Measurements from ENCODE around the gene ASAP2.

Gene ASAP2

GRCh38 chr2:9403924-9404323 is 197.3 kb downstream of the ASAP2 start:
- ChIA-PET POLR2A (no interaction called here), CTCF (interaction anchor here (1.2 kb wide), 1 partner anchor 10 kb away, joined by 3 read pairs; no protein-coding TSS in a partner anchor)
- DNase-seq (ENCODE audit: low read depth, low spot score), result no peak
- TF ChIP-seq, protein P1, sequence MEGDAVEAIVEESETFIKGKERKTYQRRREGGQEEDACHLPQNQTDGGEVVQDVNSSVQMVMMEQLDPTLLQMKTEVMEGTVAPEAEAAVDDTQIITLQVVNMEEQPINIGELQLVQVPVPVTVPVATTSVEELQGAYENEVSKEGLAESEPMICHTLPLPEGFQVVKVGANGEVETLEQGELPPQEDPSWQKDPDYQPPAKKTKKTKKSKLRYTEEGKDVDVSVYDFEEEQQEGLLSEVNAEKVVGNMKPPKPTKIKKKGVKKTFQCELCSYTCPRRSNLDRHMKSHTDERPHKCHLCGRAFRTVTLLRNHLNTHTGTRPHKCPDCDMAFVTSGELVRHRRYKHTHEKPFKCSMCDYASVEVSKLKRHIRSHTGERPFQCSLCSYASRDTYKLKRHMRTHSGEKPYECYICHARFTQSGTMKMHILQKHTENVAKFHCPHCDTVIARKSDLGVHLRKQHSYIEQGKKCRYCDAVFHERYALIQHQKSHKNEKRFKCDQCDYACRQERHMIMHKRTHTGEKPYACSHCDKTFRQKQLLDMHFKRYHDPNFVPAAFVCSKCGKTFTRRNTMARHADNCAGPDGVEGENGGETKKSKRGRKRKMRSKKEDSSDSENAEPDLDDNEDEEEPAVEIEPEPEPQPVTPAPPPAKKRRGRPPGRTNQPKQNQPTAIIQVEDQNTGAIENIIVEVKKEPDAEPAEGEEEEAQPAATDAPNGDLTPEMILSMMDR (IDR thresholded peaks at IDR 0.05; ENCODE audit: insufficient read depth, low read length, missing control alignments), result no peak
- no peak overlapping the region for H3K4me3 ChIP-seq (ENCODE audit: low read depth, low read length)

DNA sequence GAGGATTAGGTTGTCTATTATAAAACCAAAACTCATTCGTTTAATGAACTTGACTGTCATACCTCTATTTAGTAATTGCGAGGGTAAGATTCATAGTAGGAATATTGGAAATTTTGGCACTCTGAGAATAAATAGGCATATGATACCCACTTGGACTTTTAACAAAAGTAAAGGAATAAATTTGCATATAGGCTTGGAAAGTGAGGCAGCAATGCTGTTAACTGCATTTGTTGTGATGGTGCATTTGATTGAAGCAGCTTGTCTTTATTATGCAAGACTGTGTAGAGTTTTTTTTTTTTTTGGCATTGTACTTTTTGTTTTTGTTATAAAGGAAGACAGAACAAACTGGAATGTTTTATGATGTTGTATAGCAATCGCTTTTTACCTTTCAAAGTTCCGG is 197.8 kb downstream of the ASAP2 start:
- DNase-seq (ENCODE audit: low read depth, low spot score), result no peak
- ChIA-PET CTCF (interaction anchor here (1.2 kb wide), 1 partner anchor 10 kb away, joined by 3 read pairs; no protein-coding TSS in a partner anchor), POLR2A (no interaction called here)
- TF ChIP-seq, protein P1 (IDR thresholded peaks at IDR 0.05; ENCODE audit: insufficient read depth, low read length, missing control alignments), result no peak
- no peak overlapping the region for H3K4me3 ChIP-seq (ENCODE audit: low read depth, low read length)

DNA sequence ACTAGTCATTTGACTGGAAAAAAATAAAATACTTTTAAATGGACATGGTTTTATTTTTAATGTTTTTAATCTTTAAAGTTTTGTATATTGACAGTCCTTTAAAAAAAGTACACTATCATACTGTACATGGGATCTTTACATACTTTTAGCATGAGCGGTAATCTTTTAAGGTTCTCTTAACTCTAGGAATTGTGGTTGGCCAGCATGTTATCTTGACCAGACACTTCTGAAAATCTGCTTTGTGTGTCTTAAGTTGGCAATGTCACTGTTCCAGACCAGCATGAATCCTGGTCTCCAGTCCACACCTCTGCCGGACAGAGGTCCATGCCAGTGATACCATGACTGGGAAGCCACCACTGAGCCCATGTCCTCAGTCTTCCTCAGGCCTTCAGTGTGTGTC is 199.0 kb downstream of the ASAP2 start:
- ChIA-PET POLR2A (no interaction called here), CTCF (no interaction called here)
- DNase-seq (ENCODE audit: low read depth, low spot score), result no peak
- TF ChIP-seq, protein P1 (IDR thresholded peaks at IDR 0.05; ENCODE audit: insufficient read depth, low read length, missing control alignments), result no peak
- H3K4me3 ChIP-seq (ENCODE audit: low read depth, low read length), result no peak overlapping the region

DNA sequence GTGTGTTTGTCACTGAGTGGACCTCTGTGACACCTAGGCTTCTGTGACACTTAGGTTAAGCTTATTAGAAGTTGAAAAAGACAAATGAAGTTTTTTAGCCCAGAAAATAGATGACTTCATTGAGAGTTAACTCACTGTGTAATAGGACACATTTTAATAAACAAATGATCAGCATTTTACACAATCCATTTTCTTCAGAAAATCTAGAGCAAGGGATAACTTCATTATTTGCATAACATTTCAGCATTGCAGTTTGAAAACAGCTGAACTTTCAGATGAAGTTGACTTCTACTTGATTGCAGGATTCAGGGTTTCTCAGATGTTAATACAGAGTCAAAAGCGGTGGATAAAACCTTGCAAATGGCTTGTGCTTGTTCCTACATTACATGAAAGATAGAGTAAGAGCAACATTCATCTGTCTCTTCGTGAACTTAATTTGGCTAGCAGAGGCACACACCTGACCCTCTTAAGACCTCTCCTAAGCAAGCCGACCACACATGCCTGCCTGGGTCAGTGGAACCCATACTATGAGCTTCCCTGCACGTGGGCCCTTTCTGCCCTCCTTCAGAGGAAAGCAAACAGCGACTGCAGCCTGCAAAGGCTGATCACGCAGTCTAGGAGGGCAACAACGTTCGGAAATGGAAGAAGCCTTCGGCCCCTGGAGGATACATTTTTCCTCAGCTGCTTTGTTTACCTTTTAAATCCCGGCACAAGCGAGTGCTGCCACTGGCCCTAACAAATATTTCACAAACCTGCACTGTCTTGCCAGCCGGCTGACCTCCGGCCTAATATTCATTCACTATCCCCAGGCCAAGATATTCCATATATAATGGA is 200.1 kb downstream of the ASAP2 start:
- ChIA-PET POLR2A (no interaction called here), CTCF (interaction anchor here (1.2 kb wide), 1 partner anchor 263 kb away, joined by 3 read pairs; no protein-coding TSS in a partner anchor)
- TF ChIP-seq, protein P1 (IDR thresholded peaks at IDR 0.05; ENCODE audit: insufficient read depth, low read length, missing control alignments), result no peak
- no peak overlapping the region for H3K4me3 ChIP-seq (ENCODE audit: low read depth, low read length)
- DNase-seq (ENCODE audit: low read depth, low spot score), result no peak

- TF ChIP-seq, protein P1 (IDR thresholded peaks at IDR 0.05; ENCODE audit: insufficient read depth, low read length, missing control alignments), result no peak
- H3K4me3 ChIP-seq (ENCODE audit: low read depth, low read length), result no peak overlapping the region
- CTCF ChIA-PET, result interaction anchor here (1.2 kb wide), 1 partner anchor 264 kb away, joined by 3 read pairs; no protein-coding TSS in a partner anchor
- DNase-seq (ENCODE audit: low read depth, low spot score), result no peak
- POLR2A ChIA-PET, result no interaction called here
These were observed 200.8 kb downstream of the ASAP2 start for GRCh38 chr2:9407363-9407811.

- TF ChIP-seq, protein P1 (IDR thresholded peaks at IDR 0.05; ENCODE audit: insufficient read depth, low read length, missing control alignments), result no peak
- no peak overlapping the region for H3K4me3 ChIP-seq (ENCODE audit: low read depth, low read length)
- POLR2A ChIA-PET, result no interaction called here
- CTCF ChIA-PET, result interaction anchor here (1.2 kb wide), 1 partner anchor 266 kb away, joined by 3 read pairs; no protein-coding TSS in a partner anchor
- no peak for DNase-seq (ENCODE audit: low read depth, low spot score)
These were observed 202.1 kb downstream of the ASAP2 start for GRCh38 chr2:9408641-9409151.
